Smooth muscle cell of the coronary artery (primary cell): Measurements from ENCODE around the gene PMS1. TPM values are rescaled to one million over a fixed set of nuclear protein-coding genes. Genes with fewer than 3 reads are reported as not detected.

Experiments used
- total RNA-seq: library from RNA; depleted of rRNA; stranded (reverse); fragments of >200 nt; gene quantifications from 2 replicates; pipeline ENCODE4 v1.2.3, GENCODE V29; 2014; ENCODE audit warnings: low replicate concordance

Gene PMS1
- total RNA-seq = 13.0 and 16.0 TPM in 2 replicates

DNA sequence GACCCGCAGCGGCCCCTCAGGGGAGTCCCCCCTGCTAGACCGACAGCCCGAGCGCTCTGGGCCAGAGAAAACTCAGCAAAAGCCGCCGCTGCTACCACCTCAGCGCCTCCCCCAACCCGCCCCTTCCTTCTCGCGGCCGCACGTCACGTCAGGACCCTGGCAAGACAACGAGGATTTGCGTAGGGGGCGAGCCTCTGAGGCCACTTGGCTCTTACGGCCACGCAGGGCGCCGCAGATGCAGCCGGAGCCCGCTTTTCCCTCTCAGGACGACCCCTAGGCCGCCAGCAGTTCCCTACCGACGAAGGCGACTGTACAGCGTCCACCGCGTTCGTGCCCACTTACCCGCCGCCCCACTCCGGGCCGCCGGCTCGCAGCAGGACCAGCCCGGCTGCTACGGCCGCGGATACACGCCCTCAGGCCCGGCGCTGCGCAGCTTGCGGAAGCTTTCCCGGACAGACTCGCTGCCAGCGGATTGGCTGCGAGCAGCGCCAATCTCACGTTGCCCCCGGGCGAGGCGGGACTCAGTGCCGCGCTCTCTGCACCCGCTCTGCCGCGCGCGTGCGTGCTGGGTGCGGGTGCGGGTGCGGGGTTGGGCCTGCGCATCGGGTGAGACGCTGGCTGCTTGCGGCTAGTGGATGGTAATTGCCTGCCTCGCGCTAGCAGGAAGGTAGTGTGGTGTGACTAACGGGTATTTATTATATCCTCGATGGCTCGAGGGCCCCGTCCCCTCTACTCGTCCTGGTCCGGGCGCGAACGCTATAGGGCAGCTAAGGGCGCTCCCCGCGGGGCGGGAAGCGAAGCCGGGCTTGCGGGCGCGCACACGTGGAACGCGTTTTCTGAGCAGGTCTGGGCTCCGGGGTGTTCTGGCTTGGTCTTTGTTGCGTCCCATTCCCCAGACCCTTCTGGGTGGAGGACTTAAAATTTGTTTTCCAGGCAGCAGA is at the start of gene PMS1, which contains the start of gene ORMDL1:
Gene PMS1 (plus strand): TSS at position 524 of the 941 bp plus-strand sequence. CDS start 7,360 bp downstream, outside the sequence.
Gene ORMDL1 (minus strand): TSS at position 413 of the 941 bp plus-strand sequence. CDS start 1,744 bp downstream, outside the sequence.

DNA sequence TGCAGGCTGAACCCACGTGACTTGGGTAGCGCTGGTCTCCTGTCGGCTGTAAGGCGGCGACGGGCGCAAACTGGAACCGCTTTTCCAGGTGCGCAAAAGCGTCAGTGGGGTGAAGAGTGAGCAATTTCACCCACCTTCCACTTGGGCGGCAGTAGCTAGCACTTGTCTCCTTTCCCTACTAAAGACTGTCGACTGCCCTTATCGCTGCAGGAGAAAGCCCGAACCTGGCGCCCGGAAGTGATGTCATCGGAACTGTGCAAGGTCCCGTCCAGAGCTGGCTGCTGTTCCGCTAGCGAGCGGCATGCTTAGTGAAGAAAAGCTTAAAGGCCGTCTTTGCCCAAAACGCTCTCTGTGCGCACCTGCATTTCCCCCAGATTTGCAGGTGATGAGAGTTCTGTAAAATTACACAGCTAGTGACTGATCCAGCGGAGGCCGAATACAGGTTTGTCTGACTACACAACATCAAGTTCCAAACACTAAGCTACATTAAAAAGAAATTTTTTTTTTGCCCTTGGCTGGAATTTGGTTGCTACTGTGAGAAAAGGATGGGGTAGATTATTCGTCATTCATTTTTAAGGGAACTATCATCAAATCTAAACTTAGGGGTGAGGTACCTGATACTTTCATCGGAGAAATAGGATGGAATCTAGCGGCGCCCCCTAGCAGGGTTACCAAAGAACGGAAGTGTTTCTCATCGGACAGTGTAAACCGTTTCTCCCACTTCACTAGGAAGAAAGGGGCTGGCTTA is 21.5 kb upstream of the PMS1 start, which contains the start of gene OSGEPL1:
Gene OSGEPL1 (minus strand): TSS at position 242 of the 748 bp plus-strand sequence. CDS start 1,152 bp downstream, outside the sequence.

Other genes with a start within 250 kb of the PMS1 start
- 28.9 and 359 TPM in 2 replicates for gene SLC40A1, start 203.7 kb upstream of the PMS1 start, total RNA-seq
- 23.6 and 50.4 TPM in 2 replicates for gene ASNSD1, start 123.0 kb upstream of the PMS1 start, total RNA-seq
- gene ANKAR, start 109.8 kb upstream of the PMS1 start, total RNA-seq = 4.4 and 9.5 TPM in 2 replicates
- gene OSGEPL1, start 21.7 kb upstream of the PMS1 start, total RNA-seq = 5.4 and 6.5 TPM in 2 replicates
- 28.2 and 28.5 TPM in 2 replicates for gene ORMDL1, start 111 bp upstream of the PMS1 start, total RNA-seq